K562 (cell line): ENCODE measurements around the gene SURF4. TPM values are rescaled to one million over a fixed set of nuclear protein-coding genes. Genes with fewer than 3 reads are reported as not detected.
A peak's percentile ranks its signal among the peaks of the same experiment; 100 is the strongest.

Experiments used
- DPF2 ChIP-seq: fragments of 450-650 bp; IDR thresholded peaks from 2 replicates; pipeline ENCODE4 v1.6.1; 2016
- KAT7 ChIP-seq: sonication (generic); formaldehyde crosslinking; IDR thresholded peaks from 2 replicates; pipeline ENCODE4 v1.8.0; 2022; ENCODE audit warnings: missing genetic modification reagents, mild to moderate bottlenecking, borderline replicate concordance
- LARP7 ChIP-seq: fragments of 450-650 bp; IDR thresholded peaks from 2 replicates; pipeline ENCODE4 v1.6.1; 2016
- NRF1 ChIP-seq, 2 experiments: fragments of 450-650 bp; IDR thresholded peaks in 1 of 2; conservative IDR thresholded peaks in 1 of 2; 2 replicates each; pipeline ENCODE4 v1.6.1; 2014; ENCODE audit warnings: mild to moderate bottlenecking in 2 of 2
- TCFL5 ChIP-seq: fragments of 250-450 bp; sonication (Bioruptor Pico); conservative IDR thresholded peaks from 2 replicates; pipeline ENCODE4 v1.6.1; 2021; ENCODE audit warnings: mild to moderate bottlenecking, moderate library complexity, matching md5 sums
- ZNF431 ChIP-seq: sonication (generic); formaldehyde crosslinking; IDR thresholded peaks from 2 replicates; pipeline ENCODE4 v1.8.0; 2022; ENCODE audit warnings: mild to moderate bottlenecking, missing genetic modification reagents
- ZSCAN29 ChIP-seq: fragments of 450-650 bp; IDR thresholded peaks from 2 replicates; pipeline ENCODE4 v1.6.1; 2017
- polyA plus RNA-seq, 8 experiments: library from polyadenylated mRNA; depleted of rRNA in 4 of 8; stranded (reverse) in 5 of 8; unstranded in 3 of 8; fragments of >200 nt; fragmentation: Nextera tagmentation in 2 of 8; fragmentation: Illumina TruSeq in 1 of 8; extraction: Ambion mirVana in 2 of 8; extraction: Trizol in 1 of 8; gene quantifications; 2 replicates each; pipeline versions ENCODE4 v1.2.1 to v1.2.3, GENCODE V29; 2011 to 2014; ENCODE audit warnings: inconsistent platforms in 1 of 8, missing spikeins in 1 of 8
- total RNA-seq, 7 experiments: library from RNA; depleted of rRNA in 6 of 7; stranded (reverse); fragments of >200 nt in 6 of 7; fragmentation: Illumina TruSeq in 2 of 7; extraction: Trizol in 2 of 7; gene quantifications; 2 replicates each; pipeline versions ENCODE4 v1.2.1 to v1.2.3, GENCODE V29; 2011 to 2021; ENCODE audit warnings: low replicate concordance in 1 of 7
- TF ChIP-seq, protein P1 (sequence below), 2 experiments: fragments of 450-650 bp; conservative IDR thresholded peaks; 2 replicates each; pipeline ENCODE4 v1.6.1; 2017; ENCODE audit warnings: mild to moderate bottlenecking in 2 of 2, moderate library complexity in 2 of 2
- TF ChIP-seq, protein P2 (sequence below): sonication (generic); formaldehyde crosslinking; IDR thresholded peaks from 2 replicates; pipeline ENCODE4 v1.8.0; 2023; ENCODE audit warnings: mild to moderate bottlenecking, missing genetic modification reagents
- TF ChIP-seq, protein P3 (sequence below): fragments of 450-650 bp; IDR thresholded peaks from 2 replicates; pipeline ENCODE4 v1.6.1; 2016; ENCODE audit warnings: mild to moderate bottlenecking, moderate library complexity

Gene SURF4
- total and polyA plus RNA-seq, 9 of the 15 experiments (the other 6 are each of a cell fraction or from before 2014, with no cell fraction given), result 8.4 to 176 (median 130) TPM

DNA sequence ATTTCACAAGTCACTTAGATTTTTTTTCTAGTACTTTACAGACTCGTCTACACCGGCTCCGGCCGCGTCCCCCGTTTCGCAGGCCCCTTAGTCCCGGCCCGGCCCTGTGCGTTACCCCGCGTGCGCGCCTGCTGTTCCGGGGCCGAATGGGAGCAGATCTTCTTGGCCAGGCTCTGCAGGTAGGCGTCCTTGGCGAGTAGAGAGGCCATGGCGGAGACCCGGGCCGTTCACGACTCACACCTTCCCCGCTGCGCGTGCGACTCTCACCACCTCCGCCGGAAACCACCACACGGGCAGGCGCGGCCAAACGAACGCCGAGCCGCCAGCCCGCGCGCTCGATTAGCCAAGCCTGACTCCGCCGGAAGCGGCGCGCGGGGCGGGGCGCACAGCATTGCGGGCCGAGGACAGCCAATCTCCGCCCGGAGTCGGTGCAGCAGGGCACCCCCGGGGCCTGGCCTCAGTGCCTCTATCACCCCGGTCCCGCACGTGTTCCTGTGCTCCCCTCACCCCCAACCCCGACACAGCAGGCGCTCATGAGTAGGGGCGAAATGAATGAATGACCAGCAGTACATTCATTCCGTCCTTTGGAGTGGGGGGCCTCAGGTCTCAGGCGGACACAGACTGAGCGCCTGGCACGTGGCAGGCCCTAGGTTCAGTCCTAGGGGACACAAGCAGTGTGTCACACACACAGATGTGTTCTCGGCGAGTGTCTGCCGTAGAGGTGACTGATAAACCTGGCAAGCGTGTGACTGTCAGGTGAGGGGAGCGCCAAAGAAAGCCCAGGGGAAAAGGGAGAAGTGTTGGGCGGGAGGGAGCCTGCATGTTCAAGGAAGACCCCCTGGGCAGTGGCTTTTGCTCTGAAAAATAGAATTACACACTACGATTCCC is 39.7 kb downstream of the SURF4 start, which contains the start of gene SURF6 (continued):
- TF ChIP-seq, protein P1, sequence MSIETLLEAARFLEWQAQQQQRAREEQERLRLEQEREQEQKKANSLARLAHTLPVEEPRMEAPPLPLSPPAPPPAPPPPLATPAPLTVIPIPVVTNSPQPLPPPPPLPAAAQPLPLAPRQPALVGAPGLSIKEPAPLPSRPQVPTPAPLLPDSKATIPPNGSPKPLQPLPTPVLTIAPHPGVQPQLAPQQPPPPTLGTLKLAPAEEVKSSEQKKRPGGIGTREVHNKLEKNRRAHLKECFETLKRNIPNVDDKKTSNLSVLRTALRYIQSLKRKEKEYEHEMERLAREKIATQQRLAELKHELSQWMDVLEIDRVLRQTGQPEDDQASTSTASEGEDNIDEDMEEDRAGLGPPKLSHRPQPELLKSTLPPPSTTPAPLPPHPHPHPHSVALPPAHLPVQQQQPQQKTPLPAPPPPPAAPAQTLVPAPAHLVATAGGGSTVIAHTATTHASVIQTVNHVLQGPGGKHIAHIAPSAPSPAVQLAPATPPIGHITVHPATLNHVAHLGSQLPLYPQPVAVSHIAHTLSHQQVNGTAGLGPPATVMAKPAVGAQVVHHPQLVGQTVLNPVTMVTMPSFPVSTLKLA (conservative IDR thresholded peaks at IDR 0.05), result peak; percentile 96 to 98
- TF ChIP-seq ZNF431, result peak; percentile 58; the same call in 1 of the 2 replicates
- TF ChIP-seq, protein P2, sequence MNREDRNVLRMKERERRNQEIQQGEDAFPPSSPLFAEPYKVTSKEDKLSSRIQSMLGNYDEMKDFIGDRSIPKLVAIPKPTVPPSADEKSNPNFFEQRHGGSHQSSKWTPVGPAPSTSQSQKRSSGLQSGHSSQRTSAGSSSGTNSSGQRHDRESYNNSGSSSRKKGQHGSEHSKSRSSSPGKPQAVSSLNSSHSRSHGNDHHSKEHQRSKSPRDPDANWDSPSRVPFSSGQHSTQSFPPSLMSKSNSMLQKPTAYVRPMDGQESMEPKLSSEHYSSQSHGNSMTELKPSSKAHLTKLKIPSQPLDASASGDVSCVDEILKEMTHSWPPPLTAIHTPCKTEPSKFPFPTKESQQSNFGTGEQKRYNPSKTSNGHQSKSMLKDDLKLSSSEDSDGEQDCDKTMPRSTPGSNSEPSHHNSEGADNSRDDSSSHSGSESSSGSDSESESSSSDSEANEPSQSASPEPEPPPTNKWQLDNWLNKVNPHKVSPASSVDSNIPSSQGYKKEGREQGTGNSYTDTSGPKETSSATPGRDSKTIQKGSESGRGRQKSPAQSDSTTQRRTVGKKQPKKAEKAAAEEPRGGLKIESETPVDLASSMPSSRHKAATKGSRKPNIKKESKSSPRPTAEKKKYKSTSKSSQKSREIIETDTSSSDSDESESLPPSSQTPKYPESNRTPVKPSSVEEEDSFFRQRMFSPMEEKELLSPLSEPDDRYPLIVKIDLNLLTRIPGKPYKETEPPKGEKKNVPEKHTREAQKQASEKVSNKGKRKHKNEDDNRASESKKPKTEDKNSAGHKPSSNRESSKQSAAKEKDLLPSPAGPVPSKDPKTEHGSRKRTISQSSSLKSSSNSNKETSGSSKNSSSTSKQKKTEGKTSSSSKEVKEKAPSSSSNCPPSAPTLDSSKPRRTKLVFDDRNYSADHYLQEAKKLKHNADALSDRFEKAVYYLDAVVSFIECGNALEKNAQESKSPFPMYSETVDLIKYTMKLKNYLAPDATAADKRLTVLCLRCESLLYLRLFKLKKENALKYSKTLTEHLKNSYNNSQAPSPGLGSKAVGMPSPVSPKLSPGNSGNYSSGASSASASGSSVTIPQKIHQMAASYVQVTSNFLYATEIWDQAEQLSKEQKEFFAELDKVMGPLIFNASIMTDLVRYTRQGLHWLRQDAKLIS, result peak; percentile 78
- TF ChIP-seq KAT7 (CRISPR knock-in tag), result peak; percentile 94; the same call in 1 of the 2 replicates
- TF ChIP-seq, protein P3, sequence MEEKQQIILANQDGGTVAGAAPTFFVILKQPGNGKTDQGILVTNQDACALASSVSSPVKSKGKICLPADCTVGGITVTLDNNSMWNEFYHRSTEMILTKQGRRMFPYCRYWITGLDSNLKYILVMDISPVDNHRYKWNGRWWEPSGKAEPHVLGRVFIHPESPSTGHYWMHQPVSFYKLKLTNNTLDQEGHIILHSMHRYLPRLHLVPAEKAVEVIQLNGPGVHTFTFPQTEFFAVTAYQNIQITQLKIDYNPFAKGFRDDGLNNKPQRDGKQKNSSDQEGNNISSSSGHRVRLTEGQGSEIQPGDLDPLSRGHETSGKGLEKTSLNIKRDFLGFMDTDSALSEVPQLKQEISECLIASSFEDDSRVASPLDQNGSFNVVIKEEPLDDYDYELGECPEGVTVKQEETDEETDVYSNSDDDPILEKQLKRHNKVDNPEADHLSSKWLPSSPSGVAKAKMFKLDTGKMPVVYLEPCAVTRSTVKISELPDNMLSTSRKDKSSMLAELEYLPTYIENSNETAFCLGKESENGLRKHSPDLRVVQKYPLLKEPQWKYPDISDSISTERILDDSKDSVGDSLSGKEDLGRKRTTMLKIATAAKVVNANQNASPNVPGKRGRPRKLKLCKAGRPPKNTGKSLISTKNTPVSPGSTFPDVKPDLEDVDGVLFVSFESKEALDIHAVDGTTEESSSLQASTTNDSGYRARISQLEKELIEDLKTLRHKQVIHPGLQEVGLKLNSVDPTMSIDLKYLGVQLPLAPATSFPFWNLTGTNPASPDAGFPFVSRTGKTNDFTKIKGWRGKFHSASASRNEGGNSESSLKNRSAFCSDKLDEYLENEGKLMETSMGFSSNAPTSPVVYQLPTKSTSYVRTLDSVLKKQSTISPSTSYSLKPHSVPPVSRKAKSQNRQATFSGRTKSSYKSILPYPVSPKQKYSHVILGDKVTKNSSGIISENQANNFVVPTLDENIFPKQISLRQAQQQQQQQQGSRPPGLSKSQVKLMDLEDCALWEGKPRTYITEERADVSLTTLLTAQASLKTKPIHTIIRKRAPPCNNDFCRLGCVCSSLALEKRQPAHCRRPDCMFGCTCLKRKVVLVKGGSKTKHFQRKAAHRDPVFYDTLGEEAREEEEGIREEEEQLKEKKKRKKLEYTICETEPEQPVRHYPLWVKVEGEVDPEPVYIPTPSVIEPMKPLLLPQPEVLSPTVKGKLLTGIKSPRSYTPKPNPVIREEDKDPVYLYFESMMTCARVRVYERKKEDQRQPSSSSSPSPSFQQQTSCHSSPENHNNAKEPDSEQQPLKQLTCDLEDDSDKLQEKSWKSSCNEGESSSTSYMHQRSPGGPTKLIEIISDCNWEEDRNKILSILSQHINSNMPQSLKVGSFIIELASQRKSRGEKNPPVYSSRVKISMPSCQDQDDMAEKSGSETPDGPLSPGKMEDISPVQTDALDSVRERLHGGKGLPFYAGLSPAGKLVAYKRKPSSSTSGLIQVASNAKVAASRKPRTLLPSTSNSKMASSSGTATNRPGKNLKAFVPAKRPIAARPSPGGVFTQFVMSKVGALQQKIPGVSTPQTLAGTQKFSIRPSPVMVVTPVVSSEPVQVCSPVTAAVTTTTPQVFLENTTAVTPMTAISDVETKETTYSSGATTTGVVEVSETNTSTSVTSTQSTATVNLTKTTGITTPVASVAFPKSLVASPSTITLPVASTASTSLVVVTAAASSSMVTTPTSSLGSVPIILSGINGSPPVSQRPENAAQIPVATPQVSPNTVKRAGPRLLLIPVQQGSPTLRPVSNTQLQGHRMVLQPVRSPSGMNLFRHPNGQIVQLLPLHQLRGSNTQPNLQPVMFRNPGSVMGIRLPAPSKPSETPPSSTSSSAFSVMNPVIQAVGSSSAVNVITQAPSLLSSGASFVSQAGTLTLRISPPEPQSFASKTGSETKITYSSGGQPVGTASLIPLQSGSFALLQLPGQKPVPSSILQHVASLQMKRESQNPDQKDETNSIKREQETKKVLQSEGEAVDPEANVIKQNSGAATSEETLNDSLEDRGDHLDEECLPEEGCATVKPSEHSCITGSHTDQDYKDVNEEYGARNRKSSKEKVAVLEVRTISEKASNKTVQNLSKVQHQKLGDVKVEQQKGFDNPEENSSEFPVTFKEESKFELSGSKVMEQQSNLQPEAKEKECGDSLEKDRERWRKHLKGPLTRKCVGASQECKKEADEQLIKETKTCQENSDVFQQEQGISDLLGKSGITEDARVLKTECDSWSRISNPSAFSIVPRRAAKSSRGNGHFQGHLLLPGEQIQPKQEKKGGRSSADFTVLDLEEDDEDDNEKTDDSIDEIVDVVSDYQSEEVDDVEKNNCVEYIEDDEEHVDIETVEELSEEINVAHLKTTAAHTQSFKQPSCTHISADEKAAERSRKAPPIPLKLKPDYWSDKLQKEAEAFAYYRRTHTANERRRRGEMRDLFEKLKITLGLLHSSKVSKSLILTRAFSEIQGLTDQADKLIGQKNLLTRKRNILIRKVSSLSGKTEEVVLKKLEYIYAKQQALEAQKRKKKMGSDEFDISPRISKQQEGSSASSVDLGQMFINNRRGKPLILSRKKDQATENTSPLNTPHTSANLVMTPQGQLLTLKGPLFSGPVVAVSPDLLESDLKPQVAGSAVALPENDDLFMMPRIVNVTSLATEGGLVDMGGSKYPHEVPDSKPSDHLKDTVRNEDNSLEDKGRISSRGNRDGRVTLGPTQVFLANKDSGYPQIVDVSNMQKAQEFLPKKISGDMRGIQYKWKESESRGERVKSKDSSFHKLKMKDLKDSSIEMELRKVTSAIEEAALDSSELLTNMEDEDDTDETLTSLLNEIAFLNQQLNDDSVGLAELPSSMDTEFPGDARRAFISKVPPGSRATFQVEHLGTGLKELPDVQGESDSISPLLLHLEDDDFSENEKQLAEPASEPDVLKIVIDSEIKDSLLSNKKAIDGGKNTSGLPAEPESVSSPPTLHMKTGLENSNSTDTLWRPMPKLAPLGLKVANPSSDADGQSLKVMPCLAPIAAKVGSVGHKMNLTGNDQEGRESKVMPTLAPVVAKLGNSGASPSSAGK, result peak; percentile 93
- peak; percentile 97 for TF ChIP-seq ZSCAN29
- TF ChIP-seq LARP7, result no peak
- no peak for TF ChIP-seq TCFL5 (CRISPR knock-in tag)
- TF ChIP-seq NRF1 (conservative IDR thresholded peaks at IDR 0.05 in 1 of 2, IDR thresholded peaks at IDR 0.05 in 1 of 2), result peak; percentile 84 to 88
- TF ChIP-seq DPF2, result 0 out of 2 replicates have a peak, but pooled peaks have one; percentile 18
